ENCODE measurements around the gene FAIM2. TPM values are rescaled to one million over a fixed set of nuclear protein-coding genes. Genes with fewer than 3 reads are reported as not detected.

FAIM2 gene
- total RNA-seq, 2 donors from 2014 or later: 0.52 to 0.78 TPM

DNA sequence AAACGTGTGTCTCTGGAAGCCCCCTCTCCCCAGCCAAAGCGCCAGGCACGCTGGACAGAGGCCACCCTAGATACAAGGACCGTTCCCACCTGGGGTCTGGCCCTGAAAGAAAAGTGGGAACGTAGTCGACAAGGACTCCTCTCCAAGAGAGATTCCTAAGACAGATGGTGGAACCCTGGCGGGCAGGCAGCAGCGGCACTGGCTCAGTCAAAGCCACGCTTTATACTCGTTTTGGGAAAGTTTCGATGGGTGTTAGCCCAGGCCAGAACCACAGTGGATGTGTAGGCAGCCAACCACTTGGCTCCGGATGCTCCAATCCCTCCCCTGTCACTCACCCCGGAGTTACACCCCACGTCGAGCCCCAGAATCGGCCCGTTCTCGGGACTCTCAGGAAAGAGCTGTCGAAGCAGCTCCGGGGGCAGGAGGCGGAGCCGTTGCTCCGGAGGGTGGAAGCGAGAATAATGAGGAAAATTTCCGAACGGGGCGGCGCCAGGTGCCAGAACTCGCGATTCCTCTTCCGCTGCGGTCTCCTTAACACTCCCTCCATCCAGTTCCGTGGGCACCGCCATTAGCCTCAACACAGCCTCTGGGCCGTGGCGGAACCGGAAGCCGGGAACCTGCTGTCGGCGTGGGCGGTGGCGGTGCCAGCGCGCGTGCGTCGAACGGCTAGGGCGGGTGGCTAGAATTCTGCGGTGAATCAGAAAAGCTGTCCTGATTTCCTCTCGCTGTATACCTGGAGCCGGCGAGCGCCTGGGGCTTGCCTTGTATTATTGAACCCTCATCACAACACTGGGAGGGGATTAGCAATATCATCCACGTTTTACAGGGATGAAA lies 61.0 kb downstream of the FAIM2 start, which contains the start of gene BCDIN3D:
TSS of gene BCDIN3D (minus strand) at position 588 of the 834 bp plus-strand sequence. CDS start at position 569, 19 bp downstream.
- DNase-seq (ENCODE audit: low spot score in 2 of 2): peak; percentile 93 to 96
- Mint-ChIP-seq H3K36me3 (peaks cover 0 to 13% of the 10 kb centered on the region in 2 donors), H3K27ac (peak within 1 kb of the TSS; percentile 94 to 99), H3K9me3 (peaks cover 0 to 5% of the 10 kb centered on the region in 2 donors)
- peak; percentile 89 to 94 for ATAC-seq

DNA sequence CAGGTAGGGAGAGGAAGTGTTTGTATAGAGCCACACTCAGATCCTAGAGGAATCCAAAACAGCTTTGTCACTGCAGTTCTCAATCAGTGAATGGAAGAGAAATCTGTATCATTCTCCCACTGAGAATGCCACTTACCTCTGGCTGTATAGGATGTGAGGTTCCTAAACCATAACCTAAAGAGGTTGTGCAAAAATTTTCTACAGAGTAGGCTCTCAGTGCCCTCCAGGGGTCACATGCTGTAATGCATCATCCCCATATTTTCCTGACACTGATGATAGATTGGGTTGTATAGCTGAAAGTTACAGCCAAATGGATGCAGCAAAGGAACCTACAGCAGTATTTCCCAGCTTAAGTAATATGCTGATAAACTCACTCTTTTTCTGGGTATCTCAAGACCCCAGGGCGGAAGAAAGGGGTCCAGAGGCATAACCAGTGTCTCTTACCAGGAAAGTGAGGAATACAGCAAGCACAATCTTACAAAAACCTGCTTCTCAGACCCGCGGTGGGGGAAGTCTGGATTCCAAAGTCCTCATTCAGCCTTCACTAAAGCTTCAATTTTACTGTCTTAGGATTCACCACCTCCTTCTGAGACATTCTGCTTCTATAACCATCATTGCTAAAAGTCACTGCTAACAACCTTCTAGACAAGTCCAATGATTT lies 64.6 kb downstream of the FAIM2 start:
- Mint-ChIP-seq H3K27ac (peak overlapping the region in 1 of 2 donors; percentile 36), H3K36me3 (peaks cover 0 to 13% of the 10 kb centered on the region in 2 donors), H3K9me3 (no peaks in the 10 kb centered on the region)
- ATAC-seq (no peak), DNase-seq (ENCODE audit: low spot score in 2 of 2) (no peak)

DNA sequence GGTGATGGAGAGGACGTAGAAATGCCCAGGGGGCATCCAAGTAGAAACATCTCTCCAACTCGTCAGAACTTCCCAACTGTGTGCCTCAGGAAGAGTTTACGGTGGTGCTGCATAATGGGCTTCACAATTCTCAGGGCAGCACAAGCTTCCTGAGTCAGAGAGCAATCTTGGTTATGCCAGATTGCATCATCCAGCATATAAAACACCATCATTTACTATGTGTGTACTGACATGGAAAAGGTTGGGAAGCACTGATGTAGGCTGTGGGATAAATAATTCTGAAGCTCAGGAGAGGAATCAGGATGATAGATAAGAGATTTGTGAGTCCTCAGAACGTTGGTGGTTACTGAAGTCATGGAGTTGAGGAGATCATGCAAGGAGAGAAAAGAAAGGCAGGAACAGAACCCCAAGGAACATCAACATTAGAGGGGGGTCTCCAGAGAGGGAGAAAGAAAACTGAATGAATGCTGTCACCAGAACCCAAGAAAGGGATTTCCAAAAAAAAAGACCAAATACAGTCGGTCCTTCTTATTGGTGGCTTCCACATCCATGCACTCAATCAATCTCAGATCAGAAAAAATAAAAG lies 70.8 kb downstream of the FAIM2 start:
- no peak for ATAC-seq
- no peaks in the 10 kb centered on the region for H3K36me3 Mint-ChIP-seq

DNA sequence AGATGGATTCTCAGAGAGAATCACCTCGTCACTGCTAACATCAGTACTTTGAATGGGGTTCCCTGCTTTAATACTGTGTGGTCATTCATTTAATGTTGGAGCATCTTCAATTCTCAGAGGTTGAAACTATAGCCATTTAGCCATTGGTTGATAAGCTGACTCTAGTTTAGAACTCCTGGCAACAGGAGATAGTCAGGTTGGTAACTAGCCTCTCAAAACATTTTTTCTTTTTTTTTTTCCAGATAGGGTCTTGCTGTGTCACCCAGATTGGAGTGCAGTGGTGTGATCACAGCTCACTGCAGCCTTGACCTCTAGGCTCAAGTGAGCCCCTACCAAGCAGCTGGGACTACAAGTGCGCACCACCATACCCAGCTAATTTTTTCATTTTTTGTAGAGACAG lies 72.0 kb downstream of the FAIM2 start:
- no peak for ATAC-seq
- H3K36me3 Mint-ChIP-seq: no peaks in the 10 kb centered on the region
- H3K27ac Mint-ChIP-seq: no peak overlapping the region
- H3K9me3 Mint-ChIP-seq: no peaks in the 10 kb centered on the region
- no peak for DNase-seq (ENCODE audit: low spot score in 2 of 2)

More for the DNA sequence above, 70.8 kb downstream of the FAIM2 start:
- no peaks in the 10 kb centered on the region for H3K9me3 Mint-ChIP-seq
- peak overlapping the region in 1 of 2 donors; percentile 14 for H3K27ac Mint-ChIP-seq
- no peak for DNase-seq (ENCODE audit: low spot score in 2 of 2)

DNA sequence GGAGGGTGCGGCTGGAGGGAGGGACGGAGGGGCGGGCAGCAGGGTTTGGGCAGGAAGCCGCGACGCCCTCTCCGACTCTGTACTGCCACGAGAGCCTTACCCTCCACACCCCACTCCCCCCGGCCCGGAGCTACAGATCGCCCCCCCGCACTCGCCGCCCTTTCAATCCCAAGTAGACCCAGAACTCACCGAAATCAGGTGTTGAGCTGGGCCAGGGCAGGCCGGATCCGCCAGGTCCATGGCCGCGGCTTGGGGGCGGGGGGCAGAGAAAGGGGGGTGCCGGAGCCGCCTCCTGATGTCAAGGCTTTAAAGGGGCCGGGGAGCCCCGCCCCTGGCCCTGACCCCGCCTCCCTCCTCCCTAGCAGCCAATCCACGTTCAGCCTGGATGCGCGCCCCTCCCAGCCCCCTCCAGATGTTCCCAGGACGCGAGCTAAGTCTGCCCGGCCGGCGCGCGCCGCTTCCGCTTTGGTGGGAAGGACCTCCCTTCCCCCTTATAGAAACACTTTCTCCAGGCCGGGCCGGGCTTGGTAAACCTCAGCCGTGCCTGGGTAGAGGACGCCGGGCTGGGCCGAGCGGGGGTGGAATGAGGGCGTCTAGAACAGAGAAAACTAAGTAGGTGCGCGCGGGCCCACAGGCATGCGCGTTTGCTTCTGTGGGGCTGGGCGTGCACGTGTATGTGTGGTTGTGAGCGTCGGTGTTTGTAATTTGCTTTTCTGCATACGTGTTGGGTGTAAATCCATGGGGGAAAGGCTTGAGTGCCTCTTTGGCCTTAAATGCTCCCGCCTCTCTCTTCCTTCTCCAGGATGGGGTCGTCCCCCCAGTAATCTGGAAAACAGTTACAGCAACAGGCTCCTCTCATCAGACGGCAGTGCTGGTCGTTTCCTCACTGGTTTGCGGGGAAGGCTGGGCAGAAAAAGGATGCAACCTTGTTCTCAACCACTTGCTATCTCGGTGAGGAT lies 75.3 kb downstream of the FAIM2 start, which contains the start of gene NCKAP5L:
TSS of gene NCKAP5L (minus strand) at position 281 of the 959 bp plus-strand sequence. CDS start 24,369 bp downstream, outside the sequence.
- peak within 1 kb of the TSS; percentile 82 to 97 for H3K27ac Mint-ChIP-seq
- DNase-seq (ENCODE audit: low spot score in 2 of 2) (peak; percentile 91 to 92), ATAC-seq (peak; percentile 95 to 98)
- no peaks in the 10 kb centered on the region for H3K36me3 Mint-ChIP-seq
- H3K9me3 Mint-ChIP-seq: no peaks in the 10 kb centered on the region

DNA sequence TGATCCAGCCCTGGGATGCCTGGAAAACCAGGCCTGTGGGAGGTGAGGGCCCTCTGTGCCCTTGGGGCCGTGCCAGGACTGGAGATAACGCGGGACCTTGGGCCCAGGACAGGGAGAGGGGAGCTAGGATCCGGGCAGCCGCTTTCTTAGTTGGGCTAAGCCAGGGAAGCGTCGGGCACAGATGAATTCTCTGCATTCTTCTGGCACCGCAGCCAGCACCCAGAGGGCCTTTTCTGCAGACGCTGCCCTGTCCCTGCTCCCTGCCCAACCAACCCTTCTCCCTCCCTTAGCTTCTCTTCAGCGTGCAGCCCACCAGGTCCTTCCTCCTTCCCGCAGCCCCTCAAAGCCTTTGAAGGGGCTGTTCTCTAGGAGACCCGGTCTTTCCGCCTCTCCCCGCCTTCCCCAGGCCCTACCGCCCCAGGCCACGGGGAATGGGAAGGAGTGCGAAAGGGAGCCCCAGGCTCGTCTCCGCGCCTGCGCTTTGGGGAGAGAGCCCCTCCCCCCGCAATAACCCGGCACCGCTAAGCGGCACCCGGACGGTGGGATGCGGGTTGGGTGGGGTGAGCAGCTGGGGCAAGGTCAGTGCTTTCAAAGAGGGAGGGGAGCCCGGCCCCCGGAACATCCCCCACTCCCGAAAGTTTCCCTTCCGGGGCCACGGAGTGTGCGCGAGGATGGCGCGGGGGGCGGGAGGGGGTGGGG lies 76.2 kb downstream of the FAIM2 start:
- H3K9me3 Mint-ChIP-seq: no peaks in the 10 kb centered on the region
- ATAC-seq (peak; percentile 1 to 12), DNase-seq (ENCODE audit: low spot score in 2 of 2) (peak in 1 of 2 donors; percentile 44)

DNA sequence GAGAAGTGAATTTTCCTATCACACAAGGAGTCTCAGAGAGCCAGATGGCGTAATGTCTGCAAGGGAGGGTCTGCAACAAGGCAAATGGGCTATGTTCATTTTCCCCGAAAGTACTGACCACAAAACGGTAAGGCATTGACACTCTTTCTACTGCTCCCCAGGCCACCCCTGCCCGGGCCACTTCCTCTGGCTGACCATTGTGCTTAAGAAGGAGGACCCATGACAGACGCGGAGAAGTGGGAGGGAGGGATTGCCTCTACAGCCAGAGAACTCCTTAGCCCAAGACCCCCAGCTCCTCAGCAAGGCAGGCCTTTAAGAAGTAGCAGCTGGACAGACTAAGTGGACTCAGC lies 76.7 kb downstream of the FAIM2 start:
- Mint-ChIP-seq H3K36me3 (peaks cover 0 to 4% of the 10 kb centered on the region in 2 donors), H3K27ac (no peak overlapping the region), H3K9me3 (no peaks in the 10 kb centered on the region)
- DNase-seq (ENCODE audit: low spot score in 2 of 2): no peak
- no peak for ATAC-seq

More for the DNA sequence above, 76.2 kb downstream of the FAIM2 start:
- no peak overlapping the region for H3K27ac Mint-ChIP-seq
- H3K36me3 Mint-ChIP-seq: no peaks in the 10 kb centered on the region

DNA sequence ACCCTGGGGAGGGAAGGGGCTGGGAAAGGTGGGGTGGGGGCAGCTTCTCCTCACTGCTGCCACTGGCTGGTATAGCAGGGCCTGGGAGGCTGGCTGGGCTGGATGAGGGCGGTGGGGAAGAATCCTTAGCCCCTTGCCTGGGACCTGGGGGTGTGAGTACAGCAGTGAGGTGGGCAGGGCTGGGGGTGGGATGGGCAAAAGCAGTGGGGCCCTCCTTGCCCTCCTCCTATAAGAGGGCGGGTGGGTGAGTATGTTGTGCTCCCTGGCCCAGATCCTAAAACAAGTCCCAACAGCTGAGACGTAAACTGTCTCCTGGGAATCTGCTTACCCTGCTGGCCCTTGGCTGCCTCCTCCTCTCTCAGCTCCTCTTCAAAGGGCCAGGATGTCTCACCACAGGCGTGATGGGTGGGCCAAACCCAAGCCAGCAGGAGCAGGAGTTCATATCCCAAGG lies 77.7 kb downstream of the FAIM2 start:
- Mint-ChIP-seq H3K9me3 (no peaks in the 10 kb centered on the region), H3K27ac (no peak overlapping the region), H3K36me3 (peaks cover 0 to 5% of the 10 kb centered on the region in 2 donors)
- ATAC-seq (no peak), DNase-seq (ENCODE audit: low spot score in 2 of 2) (no peak)

DNA sequence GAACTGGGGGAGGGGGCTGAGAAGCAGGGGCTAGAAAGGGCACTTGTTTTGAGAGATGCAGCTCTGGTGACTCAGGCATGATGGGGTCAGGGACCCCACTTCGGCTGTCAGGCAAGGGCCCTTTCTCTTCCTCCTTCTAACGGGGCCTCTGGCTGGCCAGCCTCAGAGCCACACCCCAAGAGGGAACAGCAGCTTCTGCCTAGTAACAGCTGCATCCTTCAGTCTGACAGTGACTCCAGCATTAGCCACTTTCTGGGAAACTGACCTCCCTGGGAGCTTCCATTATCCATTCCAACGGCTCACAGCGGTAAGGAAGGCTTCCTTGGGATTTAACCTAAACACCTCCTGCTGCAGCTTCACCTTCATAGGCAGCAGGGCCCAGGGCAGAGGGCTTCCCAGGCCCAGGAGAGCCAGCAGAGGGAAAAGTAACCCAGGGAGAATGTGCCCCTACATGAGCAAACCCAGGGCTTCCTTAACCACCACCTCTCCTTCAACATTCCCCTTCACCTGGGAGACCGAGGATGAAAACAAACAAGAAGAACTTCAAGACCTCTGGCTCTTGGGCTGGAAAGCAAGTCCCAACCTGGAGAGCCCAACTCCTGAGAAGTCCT lies 78.2 kb downstream of the FAIM2 start:
- Mint-ChIP-seq H3K27ac (no peak overlapping the region), H3K9me3 (no peaks in the 10 kb centered on the region), H3K36me3 (peaks cover 0 to 5% of the 10 kb centered on the region in 2 donors)
- DNase-seq (ENCODE audit: low spot score in 2 of 2): no peak
- ATAC-seq: no peak

DNA sequence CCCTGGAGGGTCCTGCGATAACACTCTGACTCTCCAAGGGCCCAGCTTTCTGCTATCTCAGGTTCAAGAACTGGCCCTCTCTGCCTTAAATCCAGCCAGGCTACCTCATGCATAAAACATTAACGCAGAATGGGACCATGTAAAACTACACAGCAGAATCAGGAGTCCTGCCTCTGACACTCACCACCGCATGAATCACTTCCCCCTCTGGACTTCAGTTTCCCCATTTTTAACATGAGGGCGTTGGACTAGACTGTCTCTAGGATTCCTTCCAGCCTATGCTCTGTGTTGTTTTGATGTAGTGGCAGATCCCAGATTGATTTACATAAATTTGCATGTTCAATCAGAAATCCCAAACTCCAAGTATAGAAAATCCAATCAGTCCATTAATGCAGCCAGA lies 78.8 kb downstream of the FAIM2 start:
- ATAC-seq: no peak
- H3K36me3 Mint-ChIP-seq: peaks cover 0 to 5% of the 10 kb centered on the region in 2 donors

DNA sequence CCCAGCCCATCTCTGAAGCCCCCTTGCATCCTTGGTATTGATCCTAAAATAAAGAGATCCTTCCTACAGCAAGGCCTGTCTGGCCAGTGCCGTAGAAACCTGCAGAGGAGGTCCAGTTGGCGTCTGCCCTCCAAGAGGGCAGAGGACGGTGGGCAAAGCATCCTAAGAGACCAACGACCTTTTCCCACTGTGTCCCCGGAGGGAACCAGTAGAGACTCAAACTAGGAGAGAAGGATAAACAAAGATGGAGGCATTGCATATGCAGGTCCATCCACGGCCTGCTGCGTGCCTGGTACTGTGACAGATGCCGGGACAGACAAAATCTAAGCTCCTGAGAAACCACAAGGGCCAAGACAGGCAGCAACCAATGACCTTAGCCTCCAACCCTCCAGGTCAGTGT lies 79.3 kb downstream of the FAIM2 start:
- Mint-ChIP-seq H3K9me3 (no peaks in the 10 kb centered on the region), H3K27ac (no peak overlapping the region), H3K36me3 (peaks cover 0 to 5% of the 10 kb centered on the region in 2 donors)
- ATAC-seq (no peak), DNase-seq (ENCODE audit: low spot score in 2 of 2) (no peak)

More for the DNA sequence above, 78.8 kb downstream of the FAIM2 start:
- no peaks in the 10 kb centered on the region for H3K9me3 Mint-ChIP-seq
- no peak for DNase-seq (ENCODE audit: low spot score in 2 of 2)
- H3K27ac Mint-ChIP-seq: no peak overlapping the region

DNA sequence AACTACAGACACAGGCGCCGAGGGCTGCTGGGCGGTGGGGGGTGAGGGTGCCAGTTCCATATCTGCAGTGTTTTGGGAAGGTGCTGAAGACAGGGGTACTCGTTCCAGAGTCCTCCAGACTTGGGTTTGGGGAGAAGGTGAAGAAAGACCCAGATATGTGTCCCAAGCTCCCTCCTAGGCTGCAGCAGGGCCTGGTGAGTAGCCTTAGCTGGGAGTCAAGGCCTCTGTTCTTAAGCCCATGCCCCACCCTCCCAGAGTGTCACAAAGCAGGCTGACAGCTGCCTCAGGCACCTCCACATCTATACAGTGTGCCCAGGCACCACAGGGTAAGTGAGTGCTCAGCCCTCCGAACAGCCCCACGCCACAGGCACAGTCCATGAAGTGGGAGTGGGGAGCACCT lies 79.7 kb downstream of the FAIM2 start:
- Mint-ChIP-seq H3K27ac (no peak overlapping the region), H3K36me3 (peaks cover 0 to 5% of the 10 kb centered on the region in 2 donors), H3K9me3 (no peaks in the 10 kb centered on the region)
- no peak for ATAC-seq
- no peak for DNase-seq (ENCODE audit: low spot score in 2 of 2)

DNA sequence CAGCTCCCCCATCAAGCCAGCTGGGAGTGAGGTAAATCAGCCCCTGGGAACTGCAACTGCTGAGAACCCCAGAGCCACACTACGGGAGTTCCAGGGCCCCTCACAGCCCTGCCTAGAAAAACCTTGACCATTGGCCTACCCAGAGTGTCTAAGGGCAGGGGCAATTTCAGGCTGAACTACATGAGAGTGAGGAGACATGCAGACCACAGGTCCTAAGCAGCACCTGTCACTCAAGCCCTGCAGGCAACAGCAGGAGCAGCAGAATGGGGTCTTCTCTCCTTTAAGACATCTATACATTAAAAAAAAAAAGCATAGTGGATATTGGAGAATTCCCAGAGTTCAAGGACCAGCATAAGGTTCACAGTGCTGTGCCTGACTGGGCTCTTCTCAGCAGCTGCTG lies 80.3 kb downstream of the FAIM2 start:
- H3K27ac Mint-ChIP-seq: no peak overlapping the region
- H3K36me3 Mint-ChIP-seq: peaks cover 0 to 5% of the 10 kb centered on the region in 2 donors
- ATAC-seq (no peak), DNase-seq (ENCODE audit: low spot score in 2 of 2) (no peak)
- no peaks in the 10 kb centered on the region for H3K9me3 Mint-ChIP-seq

DNA sequence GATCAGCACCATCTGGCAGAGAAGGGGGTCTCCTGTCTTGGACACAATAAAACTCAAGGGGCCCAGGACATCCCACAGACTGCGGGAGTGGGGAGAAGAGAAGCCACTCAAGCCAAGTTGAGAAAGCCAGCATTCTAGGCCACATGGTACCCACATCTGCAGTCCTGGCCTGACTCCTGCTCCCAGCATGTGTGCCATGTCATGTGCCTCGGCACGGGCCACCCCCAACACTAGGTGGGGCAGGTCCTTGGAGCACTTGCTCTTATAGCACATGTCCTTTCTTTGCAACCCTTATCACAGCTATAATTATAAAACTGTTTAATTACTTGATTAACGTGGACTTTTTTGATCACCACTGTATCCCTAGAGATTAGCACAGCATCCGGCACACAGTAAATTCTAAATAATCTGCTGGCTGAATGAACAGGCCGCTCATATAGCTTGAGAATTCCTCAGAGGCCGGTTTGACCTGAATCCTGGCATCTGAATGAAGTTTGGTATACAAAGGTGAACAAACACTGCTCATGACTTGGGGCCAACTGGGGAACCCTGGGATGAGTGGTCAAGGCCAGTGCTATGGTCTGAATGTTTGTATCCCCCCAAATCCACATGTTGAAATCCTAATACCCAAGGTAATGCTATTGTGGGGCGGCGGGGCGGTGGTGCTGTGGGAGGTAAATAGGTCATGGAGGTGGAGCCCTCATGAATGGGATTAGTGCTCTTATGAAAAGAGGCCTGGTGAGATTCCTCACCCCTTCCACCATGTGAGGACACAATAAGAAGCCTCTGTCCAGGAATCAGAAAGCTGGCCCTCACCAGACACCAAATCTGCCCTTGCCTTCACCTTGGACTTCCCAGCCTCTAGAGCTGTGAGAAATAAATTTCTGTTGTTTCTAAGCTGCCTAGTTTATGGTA lies 82.1 kb downstream of the FAIM2 start:
- DNase-seq (ENCODE audit: low spot score in 2 of 2): no peak
- Mint-ChIP-seq H3K36me3 (peaks cover 0 to 5% of the 10 kb centered on the region in 2 donors), H3K27ac (peak overlapping the region in 1 of 2 donors; percentile 84), H3K9me3 (no peaks in the 10 kb centered on the region)
- ATAC-seq: no peak

All from activated naive CD4-positive, alpha-beta T cell treated with anti-CD3 and anti-CD28 coated beads, Interleukin-2, amount 50 U/mL, for 72 hours (primary cell).